HG03571 (cell line): ENCODE results near the gene COX20.
"Not testable (repeated sequence)": the region's sequence is repeated elsewhere in the genome, so short reads cannot be mapped to it uniquely, and the experiment has no call there.

ENCODE experiments used
- ATAC-seq: cut with Tn5 transposase; IDR thresholded peaks from one replicate; pipeline ENCODE4 v1.9.1; 2021; ENCODE audit not compliant: unreplicated experiment

The COX20 gene, protein sequence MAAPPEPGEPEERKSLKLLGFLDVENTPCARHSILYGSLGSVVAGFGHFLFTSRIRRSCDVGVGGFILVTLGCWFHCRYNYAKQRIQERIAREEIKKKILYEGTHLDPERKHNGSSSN

DNA sequence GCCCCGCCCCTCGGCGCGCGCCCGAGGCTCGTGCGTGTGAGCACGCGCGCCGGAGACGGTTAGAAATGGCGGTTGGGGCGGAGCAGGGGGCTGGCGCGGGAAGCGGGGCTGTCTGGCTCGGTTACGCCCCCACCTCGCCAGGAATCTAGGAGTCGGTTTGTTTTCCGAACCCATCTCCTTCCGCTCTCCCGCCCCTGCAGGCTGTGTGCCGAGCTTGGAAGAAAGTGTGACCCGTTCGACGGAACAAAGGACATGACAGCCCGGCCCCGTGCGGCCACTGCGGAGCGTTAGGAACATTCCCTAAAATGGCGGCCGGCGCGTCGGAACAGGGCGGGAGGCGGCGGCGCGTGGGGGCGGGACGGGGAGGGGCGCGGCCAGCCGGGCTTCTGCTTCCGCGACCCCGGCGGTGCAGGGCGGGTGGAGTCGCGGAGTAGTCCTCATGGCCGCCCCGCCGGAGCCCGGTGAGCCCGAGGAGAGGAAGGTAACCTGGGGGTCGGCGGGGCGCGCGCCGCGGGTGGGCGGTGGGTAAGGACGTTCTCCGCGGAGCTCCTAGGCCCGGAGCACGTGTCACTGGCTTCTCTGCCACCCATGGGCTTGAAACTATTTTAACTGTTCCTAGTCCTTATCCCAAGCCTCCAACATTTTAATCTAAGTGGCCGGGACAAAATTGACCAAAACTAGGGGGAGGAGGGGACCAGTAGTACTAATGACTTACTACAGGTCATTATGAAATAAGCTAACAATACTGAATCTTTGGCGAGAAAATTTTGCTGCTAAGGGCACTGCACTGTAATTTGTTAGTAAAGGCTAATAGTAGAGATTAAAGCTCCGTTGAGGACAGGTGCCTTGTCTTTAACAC, at the start of gene COX20:
TSS of gene COX20 (plus strand) at position 383 of the 859 bp plus-strand sequence. CDS start at position 440, 57 bp downstream.
- peak; percentile 49 for ATAC-seq

- no peak for ATAC-seq
These were observed 46.8 kb upstream of the COX20 start for GRCh38 chr1:244788493-244789275.

DNA sequence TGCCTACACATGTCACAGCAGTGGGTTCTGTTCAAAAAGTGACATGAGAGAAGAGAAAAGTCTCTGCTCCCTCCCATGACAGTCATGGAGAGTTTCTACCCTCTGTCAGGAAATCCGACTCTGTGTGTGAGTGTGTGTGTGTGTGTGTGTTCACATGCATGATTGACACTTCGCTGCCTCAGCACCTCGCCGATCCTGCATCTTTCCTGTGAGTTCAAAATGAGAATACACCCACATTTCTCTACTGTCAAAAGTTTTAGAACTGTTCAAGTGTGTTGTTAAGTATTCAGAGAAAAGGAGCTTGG, 46.2 kb upstream of the COX20 start:
- no peak for ATAC-seq

DNA sequence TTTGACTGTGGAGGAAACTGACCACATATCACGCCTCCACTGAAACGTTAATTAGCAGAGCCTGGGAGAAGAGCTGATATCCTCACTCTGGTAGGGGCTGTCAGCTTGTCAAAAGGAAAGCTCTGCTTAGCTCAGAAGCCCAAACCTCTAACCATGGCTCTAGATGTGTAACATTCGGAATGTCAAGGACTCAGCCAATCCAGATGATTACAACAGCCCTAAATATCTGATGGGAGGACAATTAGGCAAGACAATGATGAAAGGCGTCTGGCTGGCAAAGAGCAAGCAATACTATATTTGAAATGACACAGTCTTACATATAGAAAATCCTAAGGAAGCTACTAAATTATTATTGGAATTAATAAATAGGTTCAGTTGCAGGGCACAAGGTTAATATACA, 45.7 kb upstream of the COX20 start:
- no peak for ATAC-seq

- no peak for ATAC-seq
These were observed 44.4 kb upstream of the COX20 start for GRCh38 chr1:244791061-244791460.

- ATAC-seq, result no peak
These were observed 43.1 kb upstream of the COX20 start for GRCh38 chr1:244792188-244792850.

DNA sequence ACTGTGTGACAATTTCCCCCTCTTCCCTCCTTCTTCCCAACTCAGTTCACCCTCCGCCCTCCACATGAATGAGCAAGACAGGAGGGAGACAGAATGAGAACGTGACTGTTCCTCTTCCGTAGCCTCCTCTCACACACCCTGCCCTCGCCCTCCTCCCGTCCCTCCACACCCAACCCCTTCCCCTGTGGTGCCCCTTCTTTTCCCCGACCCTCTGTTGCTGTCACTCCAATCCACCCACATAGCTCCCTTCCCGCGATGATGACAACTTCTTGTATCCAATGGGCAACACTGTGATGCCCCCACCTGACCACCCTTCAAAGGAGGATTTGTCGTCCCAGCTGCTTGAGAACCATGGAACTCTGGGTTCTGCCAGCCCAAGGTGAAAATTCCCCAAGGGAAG, 41.4 kb upstream of the COX20 start:
- no peak for ATAC-seq

DNA sequence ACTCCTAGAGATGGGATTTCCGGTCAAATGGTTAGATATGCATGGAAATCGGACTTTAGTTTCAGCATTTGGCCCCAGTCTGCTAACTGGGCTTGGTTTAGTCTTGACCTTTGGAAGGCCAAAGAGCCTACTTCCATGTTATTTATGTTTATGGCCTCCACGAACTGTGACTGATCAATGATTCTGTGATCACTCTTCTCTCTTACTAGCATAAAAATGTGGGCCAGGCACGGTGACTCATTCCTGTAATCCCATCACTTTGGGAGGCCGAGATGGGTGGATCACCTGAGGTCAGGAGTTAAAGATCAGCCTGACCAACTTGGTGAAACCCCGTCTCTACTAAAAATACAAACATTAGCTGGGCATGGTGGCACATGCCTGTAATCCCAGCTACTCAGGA, 40.9 kb upstream of the COX20 start:
- ATAC-seq, result not testable (repeated sequence)

- ATAC-seq, result no peak
These were observed 38.6 kb upstream of the COX20 start for GRCh38 chr1:244796719-244797406.

- no peak for ATAC-seq
These were observed 34.6 kb upstream of the COX20 start for GRCh38 chr1:244800821-244801220.

- ATAC-seq, result peak; percentile 67
These were observed 34.2 kb upstream of the COX20 start for GRCh38 chr1:244801246-244801645.

DNA sequence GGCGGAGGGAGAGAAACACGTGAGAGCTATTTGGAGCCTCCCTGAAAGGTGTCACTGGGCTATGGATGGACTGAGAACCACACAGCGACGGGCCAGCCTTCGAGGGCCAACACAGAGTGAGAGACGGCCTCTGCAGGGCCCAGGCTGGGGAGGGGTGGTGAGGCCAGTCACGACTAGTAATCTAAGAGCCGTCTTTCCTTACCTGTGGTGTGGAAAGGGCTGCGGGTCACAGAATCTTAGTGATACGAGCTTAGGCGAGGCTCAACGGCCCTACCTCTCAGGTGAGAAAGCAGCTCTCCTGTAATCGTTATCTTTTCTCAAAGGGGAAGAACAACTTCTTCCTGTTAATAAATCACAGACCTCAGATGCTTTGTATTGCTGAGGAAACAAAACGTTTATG, 33.4 kb upstream of the COX20 start:
- ATAC-seq, result no peak

DNA sequence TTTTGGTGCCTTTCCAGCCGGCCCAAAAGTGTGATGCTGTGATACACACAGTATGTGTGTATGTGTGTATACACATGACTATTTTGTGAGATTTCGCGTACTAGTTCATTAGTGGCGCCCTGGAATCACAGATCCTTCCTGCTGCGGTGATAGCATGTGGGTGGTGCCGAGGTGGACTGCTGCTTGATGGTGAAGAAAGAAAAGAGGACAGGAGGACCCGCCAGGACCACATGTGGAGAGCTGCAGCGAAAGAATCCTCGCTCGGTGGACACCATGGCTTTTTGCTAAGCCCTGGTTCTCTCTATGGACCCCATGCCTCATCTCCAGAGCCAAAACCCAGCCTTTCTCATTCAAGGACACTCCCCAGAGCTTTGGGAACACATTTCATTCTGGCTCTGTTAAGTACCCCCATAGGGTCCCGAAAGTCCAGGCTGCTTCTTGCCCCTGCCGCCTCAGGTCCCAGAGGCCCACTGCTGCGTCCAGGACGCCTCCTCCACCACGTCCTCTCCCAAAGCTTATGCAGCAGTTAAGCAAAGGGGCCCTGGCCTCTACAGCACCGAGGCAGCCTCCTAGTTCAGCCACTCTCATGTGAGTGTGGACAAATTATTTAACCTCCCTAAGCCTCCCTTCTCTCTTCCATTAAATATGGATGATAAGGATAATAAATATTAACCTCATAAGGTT, 32.8 kb upstream of the COX20 start:
- no peak for ATAC-seq

DNA sequence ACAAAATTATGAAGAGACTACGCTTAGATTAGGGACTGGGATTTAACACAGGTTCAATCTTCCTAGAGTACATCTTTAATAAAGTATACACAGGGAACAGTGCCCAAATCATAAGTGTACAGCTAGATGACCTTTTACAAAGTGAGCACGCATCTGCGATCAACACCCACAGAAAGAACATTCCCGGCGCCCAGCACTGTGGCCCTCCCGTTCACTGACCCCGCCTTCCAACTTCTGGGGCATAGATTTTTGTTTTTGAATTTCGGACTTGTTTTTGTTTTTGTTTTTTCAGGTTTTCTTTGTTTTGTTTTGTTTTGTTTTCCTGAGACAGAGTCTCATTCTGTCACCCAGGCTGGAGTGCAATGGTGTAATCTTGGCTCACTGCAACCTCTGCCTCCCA, 30.6 kb upstream of the COX20 start:
- no peak for ATAC-seq

- no peak for ATAC-seq
These were observed 28.3 kb upstream of the COX20 start for GRCh38 chr1:244807138-244807537.

DNA sequence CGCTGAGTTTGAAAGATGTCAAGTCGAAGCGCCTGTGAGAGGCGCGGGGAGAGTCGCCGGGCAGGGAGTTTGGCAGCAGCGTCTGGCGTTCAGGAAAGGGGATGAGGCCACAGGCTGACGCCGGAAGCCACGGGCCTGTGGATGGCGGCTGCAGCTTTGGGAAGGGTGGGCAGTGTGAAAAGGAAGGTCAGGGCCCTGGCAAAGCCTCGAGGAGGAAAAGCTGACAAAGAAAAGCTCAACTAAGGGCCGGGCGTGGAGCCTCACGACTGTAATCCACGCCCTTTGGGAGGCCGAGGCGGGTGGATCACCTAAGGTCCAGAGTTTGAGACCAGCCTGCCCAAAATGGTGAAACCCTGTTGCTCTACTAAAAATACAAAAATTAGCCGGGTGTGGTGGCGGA, 25.2 kb upstream of the COX20 start:
- no peak for ATAC-seq

GRCh38 chr1:244813327-244813726, 22.1 kb upstream of the COX20 start:
- no peak for ATAC-seq

DNA sequence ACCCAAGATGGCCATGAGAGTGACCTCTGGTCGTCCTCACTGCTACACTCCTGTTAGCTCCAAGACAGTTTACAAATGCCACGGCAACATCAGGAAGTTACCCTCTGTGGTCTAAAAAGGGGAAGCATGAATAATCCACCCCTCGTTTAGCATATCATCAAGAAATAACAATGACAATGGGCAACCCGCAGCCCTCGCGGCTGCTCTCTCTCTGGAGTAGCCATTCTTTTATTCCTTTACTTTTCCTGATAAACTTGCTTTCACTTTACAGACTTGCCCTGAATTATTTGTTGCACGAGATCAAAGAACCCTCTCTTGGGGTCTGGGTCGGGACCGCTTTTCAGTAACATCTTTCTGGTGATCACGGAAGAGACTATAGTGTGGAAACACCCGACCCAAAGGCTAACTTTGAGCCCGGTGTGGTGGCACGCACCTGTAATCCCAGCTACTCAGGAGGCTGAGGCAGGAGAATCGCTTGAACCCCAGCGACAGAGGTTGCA, 19.8 kb upstream of the COX20 start:
- no peak for ATAC-seq

GRCh38 chr1:244817415-244817894, 18.0 kb upstream of the COX20 start:
- no peak for ATAC-seq

DNA sequence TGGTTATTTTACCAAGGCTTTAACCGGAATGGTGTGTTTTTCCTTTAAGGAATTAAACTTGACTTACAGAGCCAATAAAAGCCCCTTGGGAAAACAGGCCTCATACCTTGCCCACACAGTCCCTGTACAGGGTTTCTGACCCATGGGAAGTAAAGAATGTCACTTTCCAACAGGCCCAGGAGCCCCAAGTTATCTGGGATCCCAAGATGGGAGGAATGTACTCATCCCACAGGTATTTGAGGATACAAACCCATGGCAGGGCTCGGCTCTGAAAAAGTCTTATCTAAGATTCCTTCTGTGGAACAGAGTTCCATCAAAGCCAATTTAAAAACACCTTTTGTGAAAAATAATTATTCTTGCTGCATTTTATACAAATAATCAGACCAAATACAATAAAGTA, 15.3 kb upstream of the COX20 start:
- no peak for ATAC-seq
